PC-3 (cell line): Measurements from ENCODE around the gene DDX5. TPM values are rescaled to one million over a fixed set of nuclear protein-coding genes. Genes with fewer than 3 reads are reported as not detected.

Source experiments
- ATAC-seq: fragments of 200-7000 bp; cut with Tn5 transposase; 2 replicates; pipeline ENCODE4 v1.9.1; 2020; ENCODE audit warnings: mild to moderate bottlenecking, moderate library complexity
- BruUV-seq: library from RNA; stranded (reverse); fragments of 400-500 nt; replicated peaks from 2 replicates; lab custom pipeline; 2021; lab: Mats Ljungman, UMichigan
- CTCF ChIA-PET: fragments of 300-600 bp; sonication (Branson Sonifier 250); formaldehyde crosslinking; loops from one replicate; lab custom pipeline; 2022; ENCODE audit warnings: antibody characterized with exemption; lab: Charles Lee
- POLR2A ChIA-PET: fragments of 300-600 bp; sonication (Branson Sonifier 250); formaldehyde crosslinking; loops from one replicate; lab custom pipeline; 2022; ENCODE audit warnings: antibody characterized with exemption; ENCODE audit not compliant: unreplicated experiment; lab: Charles Lee
- DNase-seq: peaks from one replicate; pipeline ENCODE4 v3.0.0-alpha.2; 2015
- H2AFZ ChIP-seq: fragments of 300-600 bp; sonication (generic); 2 replicates; pipeline ENCODE4 v1.6.0; 2016; ENCODE audit warnings: antibody characterized with exemption, low read length
- H3F3A ChIP-seq: fragments of 300-600 bp; sonication (generic); one replicate; pipeline ENCODE4 v1.6.0; 2017; ENCODE audit warnings: antibody characterized with exemption, low read length, control low read depth, mild to moderate bottlenecking; ENCODE audit not compliant: unreplicated experiment
- H3K27ac ChIP-seq: fragments of 300-600 bp; sonication (generic); 2 replicates; pipeline ENCODE4 v1.5.1; 2016; ENCODE audit warnings: mild to moderate bottlenecking, low read length
- H3K27me3 ChIP-seq: fragments of 300-600 bp; sonication (generic); 2 replicates; pipeline ENCODE4 v1.6.1; 2016; ENCODE audit warnings: low read length, mixed read lengths
- H3K36me3 ChIP-seq: fragments of 300-600 bp; sonication (generic); 2 replicates; pipeline ENCODE4 v1.6.1; 2016; ENCODE audit warnings: low read depth, mixed run types, low read length, mixed read lengths
- H3K4me1 ChIP-seq: fragments of 300-600 bp; sonication (generic); 2 replicates; pipeline ENCODE4 v1.5.1; 2016; ENCODE audit warnings: low read length; ENCODE audit not compliant: insufficient read depth
- H3K4me2 ChIP-seq: fragments of 300-600 bp; sonication (generic); 2 replicates; pipeline ENCODE4 v1.6.0; 2016; ENCODE audit warnings: low read length
- H3K4me3 ChIP-seq: fragments of 300-600 bp; sonication (generic); 2 replicates; pipeline ENCODE4 v1.5.1; 2016; ENCODE audit warnings: mild to moderate bottlenecking, low read length, mixed read lengths
- H3K79me2 ChIP-seq: fragments of 300-600 bp; sonication (generic); 2 replicates; pipeline ENCODE4 v1.6.1; 2017; ENCODE audit warnings: low read length, mixed read lengths
- H3K9ac ChIP-seq: fragments of 300-600 bp; sonication (generic); 2 replicates; pipeline ENCODE4 v1.6.0; 2016; ENCODE audit warnings: mild to moderate bottlenecking, low read length
- H3K9me2 ChIP-seq: fragments of 300-600 bp; sonication (generic); replicated peaks from 2 replicates; pipeline ENCODE4 v1.6.1; 2016; ENCODE audit warnings: mixed run types, low read length, mixed read lengths
- H3K9me3 ChIP-seq: fragments of 300-600 bp; sonication (generic); 2 replicates; pipeline ENCODE4 v1.6.1; 2016; ENCODE audit warnings: low read length, mixed read lengths
- H4K20me1 ChIP-seq: fragments of 300-600 bp; sonication (generic); 2 replicates; pipeline ENCODE4 v1.6.1; 2016; ENCODE audit warnings: low read length, mixed read lengths
- EZH2 ChIP-seq: fragments of 300-600 bp; sonication (generic); IDR thresholded peaks from one replicate; pipeline ENCODE4 v1.6.1; 2017; ENCODE audit warnings: antibody characterized with exemption, mild to moderate bottlenecking, low read length; ENCODE audit not compliant: unreplicated experiment
- EZH2phosphoT487 ChIP-seq: fragments of 300-600 bp; sonication (generic); IDR thresholded peaks from 2 replicates; pipeline ENCODE4 v1.6.1; 2018; ENCODE audit warnings: mild to moderate bottlenecking, antibody characterized with exemption, low read length, borderline replicate concordance
- intact Hi-C: fragments of 100-400 bp; cut with micrococcal nuclease; formaldehyde crosslinking; loops from 2 replicates; pipeline ENCODE4 v1.9.0; 2023
- total RNA-seq: library from RNA; depleted of rRNA; stranded (reverse); fragments of >200 nt; gene quantifications from 2 replicates; pipeline ENCODE4 v1.2.3, GENCODE V29; 2014
- TF ChIP-seq, protein P1 (sequence below): fragments of 300-600 bp; sonication (generic); conservative IDR thresholded peaks from 2 replicates; pipeline ENCODE4 v1.5.1; 2017; ENCODE audit warnings: antibody characterized with exemption, low read depth, mild to moderate bottlenecking, low read length

The DDX5 gene
- total RNA-seq, 1 experiment from 2014 or later, result 450 TPM

DNA sequence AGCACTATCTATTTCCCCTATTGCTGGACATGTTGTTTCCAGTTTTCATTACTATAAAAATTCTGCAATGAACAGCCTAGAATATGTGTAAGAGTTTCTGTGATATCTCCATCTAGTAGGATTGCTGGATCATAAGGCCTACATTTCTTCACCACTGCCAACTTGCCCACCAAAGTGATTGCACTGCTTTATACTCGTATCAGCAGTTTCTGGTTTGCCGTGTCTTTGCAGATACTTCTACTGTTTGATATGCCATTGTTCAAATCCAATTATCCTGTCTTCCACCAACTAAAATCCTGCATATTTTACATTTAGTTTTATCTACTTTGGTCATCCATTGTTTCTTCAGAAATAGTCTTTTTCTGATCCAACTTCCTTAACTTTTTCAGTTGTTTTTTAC, 21.8 kb upstream of the DDX5 start:
- BruUV-seq, result no TSS peak
- no peaks in the 10 kb centered on the region for H3K9me3 ChIP-seq
- H4K20me1 ChIP-seq, result no peaks in the 10 kb centered on the region
- H3K4me3 ChIP-seq, result no peak overlapping the region
- ATAC-seq (no peak), DNase-seq (no peak)
- H3K36me3 ChIP-seq, result peaks cover 78% of the 10 kb centered on the region
- intact Hi-C loops, result no loop called here
- H3K9ac ChIP-seq, result no peak overlapping the region
- H3K27ac ChIP-seq, result no peak overlapping the region
- peaks cover 14% of the 10 kb centered on the region for H3F3A ChIP-seq
- no peak overlapping the region for H2AFZ ChIP-seq
- ChIA-PET POLR2A (no interaction called here), CTCF (no interaction called here)
- H3K27me3 ChIP-seq, result no peaks in the 10 kb centered on the region
- no peaks in the 10 kb centered on the region for H3K4me1 ChIP-seq
- TF ChIP-seq EZH2 (no peak), EZH2phosphoT487 (no peak)
- TF ChIP-seq, protein P1, sequence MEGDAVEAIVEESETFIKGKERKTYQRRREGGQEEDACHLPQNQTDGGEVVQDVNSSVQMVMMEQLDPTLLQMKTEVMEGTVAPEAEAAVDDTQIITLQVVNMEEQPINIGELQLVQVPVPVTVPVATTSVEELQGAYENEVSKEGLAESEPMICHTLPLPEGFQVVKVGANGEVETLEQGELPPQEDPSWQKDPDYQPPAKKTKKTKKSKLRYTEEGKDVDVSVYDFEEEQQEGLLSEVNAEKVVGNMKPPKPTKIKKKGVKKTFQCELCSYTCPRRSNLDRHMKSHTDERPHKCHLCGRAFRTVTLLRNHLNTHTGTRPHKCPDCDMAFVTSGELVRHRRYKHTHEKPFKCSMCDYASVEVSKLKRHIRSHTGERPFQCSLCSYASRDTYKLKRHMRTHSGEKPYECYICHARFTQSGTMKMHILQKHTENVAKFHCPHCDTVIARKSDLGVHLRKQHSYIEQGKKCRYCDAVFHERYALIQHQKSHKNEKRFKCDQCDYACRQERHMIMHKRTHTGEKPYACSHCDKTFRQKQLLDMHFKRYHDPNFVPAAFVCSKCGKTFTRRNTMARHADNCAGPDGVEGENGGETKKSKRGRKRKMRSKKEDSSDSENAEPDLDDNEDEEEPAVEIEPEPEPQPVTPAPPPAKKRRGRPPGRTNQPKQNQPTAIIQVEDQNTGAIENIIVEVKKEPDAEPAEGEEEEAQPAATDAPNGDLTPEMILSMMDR, result no peak
- no peaks in the 10 kb centered on the region for H3K9me2 ChIP-seq
- H3K4me2 ChIP-seq, result no peak overlapping the region
- no peaks in the 10 kb centered on the region for H3K79me2 ChIP-seq

DNA sequence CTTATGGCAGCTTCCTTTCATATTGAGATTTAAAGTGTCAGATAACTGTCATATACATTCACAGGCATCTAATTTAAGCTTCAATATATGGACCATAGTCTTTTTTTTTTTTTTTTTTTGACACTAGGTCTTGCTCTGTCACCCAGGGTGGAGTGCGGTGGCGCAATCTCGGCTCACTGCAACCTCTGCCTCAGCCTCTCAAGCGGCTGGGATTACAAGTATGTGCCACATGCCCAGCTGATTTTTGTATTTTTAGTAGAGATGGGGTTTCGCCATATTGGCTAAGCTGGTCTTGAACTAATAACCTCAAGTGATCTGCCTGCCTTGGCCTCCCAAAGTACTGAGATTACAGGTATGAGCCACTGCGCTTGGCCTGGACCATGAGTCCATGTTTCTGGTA, 14.3 kb upstream of the DDX5 start:
- intact Hi-C loops, result no loop called here
- Histone ChIP-seq H3K9me3 (no peaks in the 10 kb centered on the region), H2AFZ (no peak overlapping the region), H3K9me2 (no peaks in the 10 kb centered on the region), H3F3A (no peaks in the 10 kb centered on the region), H4K20me1 (no peaks in the 10 kb centered on the region), H3K27me3 (no peaks in the 10 kb centered on the region), H3K4me2 (no peak overlapping the region), H3K4me1 (no peaks in the 10 kb centered on the region), H3K4me3 (no peak overlapping the region), H3K27ac (no peak overlapping the region), H3K79me2 (no peaks in the 10 kb centered on the region), H3K36me3 (peaks cover 44% of the 10 kb centered on the region), H3K9ac (no peak overlapping the region)
- BruUV-seq, result no TSS peak
- DNase-seq (no peak), ATAC-seq (no peak)
- POLR2A ChIA-PET, result interaction anchor here (0.7 kb wide), 1 partner anchor 148 kb away, joined by 3 read pairs; no protein-coding TSS in a partner anchor
- CTCF ChIA-PET, result no interaction called here
- TF ChIP-seq EZH2 (no peak), EZH2phosphoT487 (no peak)
- TF ChIP-seq, protein P1, result no peak

DNA sequence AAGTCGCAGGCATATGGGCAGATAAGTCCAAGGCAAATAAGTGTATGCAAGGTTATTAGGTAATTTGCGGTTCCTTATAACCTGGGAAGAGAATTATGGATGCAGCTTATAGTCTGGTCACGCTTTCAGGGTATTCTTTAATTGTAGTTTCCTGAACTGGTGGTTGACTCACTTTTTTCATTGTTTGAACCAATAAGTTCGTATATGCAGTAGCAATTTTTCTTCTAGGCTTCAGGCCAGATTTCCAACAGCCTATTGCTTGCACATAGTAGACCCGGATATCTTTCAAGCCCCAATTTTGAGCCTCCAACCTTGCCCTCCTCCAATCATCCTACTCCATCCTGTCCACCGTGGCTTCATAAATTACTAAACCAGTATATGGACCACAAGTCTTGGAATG, 13.5 kb upstream of the DDX5 start:
- ChIA-PET POLR2A (no interaction called here), CTCF (no interaction called here)
- Histone ChIP-seq H3K79me2 (no peaks in the 10 kb centered on the region), H3K36me3 (peaks cover 47% of the 10 kb centered on the region), H3K9ac (no peak overlapping the region), H3K4me2 (no peak overlapping the region), H3K27me3 (no peaks in the 10 kb centered on the region), H3K4me3 (no peak overlapping the region), H2AFZ (no peak overlapping the region), H3K9me2 (no peaks in the 10 kb centered on the region), H3K27ac (no peak overlapping the region), H3K4me1 (no peaks in the 10 kb centered on the region), H3F3A (no peaks in the 10 kb centered on the region), H3K9me3 (no peaks in the 10 kb centered on the region), H4K20me1 (no peaks in the 10 kb centered on the region)
- BruUV-seq, result no TSS peak
- DNase-seq (no peak), ATAC-seq (no peak)
- TF ChIP-seq EZH2phosphoT487 (no peak), EZH2 (no peak)
- TF ChIP-seq, protein P1, result no peak
- intact Hi-C loops, result no loop called here
